Gastroesophageal sphincter (tissue), 3 donors: ENCODE measurements around the gene UNC119B.

ENCODE experiments used
- POLR2A ChIP-seq, 2 donors: fragments of 450-650 bp; IDR thresholded peaks; one replicate each; pipeline ENCODE4 v1.6.1; 2017; ENCODE audit warnings: antibody characterized with exemption in 2 of 2, mild to moderate bottlenecking in 2 of 2, moderate library complexity in 1 of 2
- POLR2AphosphoS5 ChIP-seq: sonication (generic); formaldehyde crosslinking; IDR thresholded peaks from one replicate; pipeline ENCODE4 v1.6.1; 2017; ENCODE audit warnings: antibody characterized with exemption
- TF ChIP-seq, protein P1 (sequence below), 4 experiments: fragments of 200-600 bp in 2 of 4; fragments of 450-650 bp in 2 of 4; sonication (generic) in 1 of 4; IDR thresholded peaks; one replicate each; pipeline ENCODE4 v1.5.1; 2017 to 2019; ENCODE audit warnings: antibody characterized with exemption in 4 of 4, mild to moderate bottlenecking in 2 of 4, moderate library complexity in 2 of 4

DNA sequence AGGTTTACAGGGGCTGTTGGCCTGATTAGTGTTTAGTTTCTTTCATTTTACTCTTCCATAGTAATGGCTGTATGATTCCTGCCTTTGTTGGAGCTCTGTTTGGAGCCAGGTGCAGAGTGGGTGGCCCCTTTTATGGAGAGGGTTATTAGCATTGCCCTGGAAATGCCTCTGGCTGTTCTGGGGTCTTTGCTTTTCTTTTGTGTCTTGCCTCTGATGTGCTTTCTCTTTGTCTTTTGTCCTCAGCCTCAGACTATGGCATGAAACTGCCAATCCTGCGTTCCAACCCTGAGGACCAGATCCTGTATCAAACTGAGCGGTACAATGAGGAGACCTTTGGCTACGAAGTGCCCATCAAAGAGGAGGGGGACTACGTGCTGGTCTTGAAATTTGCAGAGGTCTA is 16.4 kb upstream of the UNC119B start:
- TF ChIP-seq, protein P1, sequence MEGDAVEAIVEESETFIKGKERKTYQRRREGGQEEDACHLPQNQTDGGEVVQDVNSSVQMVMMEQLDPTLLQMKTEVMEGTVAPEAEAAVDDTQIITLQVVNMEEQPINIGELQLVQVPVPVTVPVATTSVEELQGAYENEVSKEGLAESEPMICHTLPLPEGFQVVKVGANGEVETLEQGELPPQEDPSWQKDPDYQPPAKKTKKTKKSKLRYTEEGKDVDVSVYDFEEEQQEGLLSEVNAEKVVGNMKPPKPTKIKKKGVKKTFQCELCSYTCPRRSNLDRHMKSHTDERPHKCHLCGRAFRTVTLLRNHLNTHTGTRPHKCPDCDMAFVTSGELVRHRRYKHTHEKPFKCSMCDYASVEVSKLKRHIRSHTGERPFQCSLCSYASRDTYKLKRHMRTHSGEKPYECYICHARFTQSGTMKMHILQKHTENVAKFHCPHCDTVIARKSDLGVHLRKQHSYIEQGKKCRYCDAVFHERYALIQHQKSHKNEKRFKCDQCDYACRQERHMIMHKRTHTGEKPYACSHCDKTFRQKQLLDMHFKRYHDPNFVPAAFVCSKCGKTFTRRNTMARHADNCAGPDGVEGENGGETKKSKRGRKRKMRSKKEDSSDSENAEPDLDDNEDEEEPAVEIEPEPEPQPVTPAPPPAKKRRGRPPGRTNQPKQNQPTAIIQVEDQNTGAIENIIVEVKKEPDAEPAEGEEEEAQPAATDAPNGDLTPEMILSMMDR (IDR thresholded peaks at IDR 0.05), result no peak
- no peak for TF ChIP-seq POLR2AphosphoS5
- TF ChIP-seq POLR2A (IDR thresholded peaks at IDR 0.05), result no peak
